Brain pericyte (primary cell): Measurements from ENCODE around the gene HGF.
"Not testable (repeated sequence)": the region's sequence is repeated elsewhere in the genome, so short reads cannot be mapped to it uniquely, and the experiment has no call there.

Experiments used
- DNase-seq: peaks from one replicate; pipeline ENCODE4 v3.0.0-alpha.2; 2012; ENCODE audit warnings: low read depth, low spot score

The HGF gene

GRCh38 chr7:81722250-81722649 lies 47.6 kb downstream of the HGF start:
- DNase-seq = not testable (repeated sequence)

- DNase-seq = no peak
These were observed 48.4 kb downstream of the HGF start for GRCh38 chr7:81721437-81721836.

DNA sequence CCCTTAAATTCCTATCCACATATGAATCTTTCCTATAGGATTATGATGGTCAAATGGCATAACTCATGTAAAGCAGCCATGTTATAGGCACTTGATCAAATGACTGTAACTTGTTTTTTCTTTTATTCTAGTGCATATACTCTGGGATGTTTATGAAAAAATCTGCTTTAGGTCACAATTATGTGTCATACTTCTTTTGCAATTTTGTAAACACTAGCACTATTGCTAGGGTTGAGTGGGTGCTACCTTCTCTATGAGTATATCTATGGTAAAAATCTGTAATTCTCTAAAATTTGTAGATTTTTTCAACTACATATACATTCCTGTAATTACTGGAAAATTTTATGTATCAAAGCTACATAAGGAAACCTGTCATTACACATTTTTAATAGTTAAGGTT lies 50.0 kb downstream of the HGF start:
- DNase-seq = no peak

GRCh38 chr7:81715984-81716588 lies 53.8 kb downstream of the HGF start:
- DNase-seq = peak; percentile 26

DNA sequence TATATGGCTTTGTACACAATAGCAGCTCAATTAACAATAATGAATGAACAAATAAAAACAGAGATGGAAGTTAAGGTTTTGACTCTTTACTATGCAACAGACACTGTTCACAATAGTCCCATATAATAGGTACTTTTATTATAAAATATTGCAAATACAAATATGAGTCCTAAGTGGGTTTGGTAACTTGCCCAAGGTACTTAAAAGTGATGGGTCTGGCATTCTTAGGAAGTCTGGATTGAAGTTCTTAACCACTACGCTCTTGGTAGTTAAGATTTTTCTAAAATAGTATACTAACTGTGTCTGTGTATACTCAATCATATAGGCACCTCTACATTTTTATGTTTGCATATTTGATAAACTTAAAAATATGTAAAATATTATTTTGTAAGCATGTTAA lies 55.5 kb downstream of the HGF start:
- no peak for DNase-seq

- DNase-seq = no peak
These were observed 59.1 kb downstream of the HGF start for GRCh38 chr7:81710751-81711150.

DNA sequence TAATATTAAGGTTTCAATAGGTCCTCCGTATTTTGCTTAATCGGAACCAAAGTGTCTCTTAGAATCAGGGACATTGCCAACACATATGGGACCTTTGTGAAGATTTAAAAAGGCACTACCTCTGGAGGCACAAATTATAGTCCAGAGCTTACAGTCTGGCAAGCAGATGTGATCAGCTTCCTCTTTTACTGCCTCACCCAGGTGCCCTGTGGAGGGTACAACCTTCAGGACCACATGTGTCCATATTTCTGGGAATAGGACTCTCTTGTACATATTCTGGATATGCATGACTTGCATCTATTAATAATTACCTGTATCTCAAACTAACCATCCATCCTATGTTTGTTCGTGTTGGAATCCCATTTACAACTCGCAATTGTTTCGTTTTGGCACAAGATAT lies 60.0 kb downstream of the HGF start:
- no peak for DNase-seq

DNA sequence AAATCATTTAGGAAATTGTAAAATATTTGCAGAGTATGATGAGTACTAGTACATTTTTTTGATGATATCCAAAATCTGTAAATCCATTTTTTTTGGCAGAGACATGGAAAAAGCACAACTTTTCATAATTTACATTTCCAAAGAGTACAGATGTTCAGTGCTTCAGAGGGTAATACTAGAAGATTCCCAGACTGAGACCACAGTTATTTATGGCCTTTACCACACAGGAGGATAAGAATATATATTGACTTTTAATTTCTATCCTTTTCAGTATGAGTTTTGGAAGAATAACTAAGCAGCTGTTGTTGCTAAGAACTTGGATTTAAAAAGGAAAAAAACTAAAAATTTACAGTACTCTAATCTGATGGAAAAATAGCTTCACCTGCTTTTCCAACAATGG lies 61.9 kb downstream of the HGF start:
- DNase-seq = no peak

GRCh38 chr7:81707196-81707595 lies 62.7 kb downstream of the HGF start:
- DNase-seq = no peak

DNA sequence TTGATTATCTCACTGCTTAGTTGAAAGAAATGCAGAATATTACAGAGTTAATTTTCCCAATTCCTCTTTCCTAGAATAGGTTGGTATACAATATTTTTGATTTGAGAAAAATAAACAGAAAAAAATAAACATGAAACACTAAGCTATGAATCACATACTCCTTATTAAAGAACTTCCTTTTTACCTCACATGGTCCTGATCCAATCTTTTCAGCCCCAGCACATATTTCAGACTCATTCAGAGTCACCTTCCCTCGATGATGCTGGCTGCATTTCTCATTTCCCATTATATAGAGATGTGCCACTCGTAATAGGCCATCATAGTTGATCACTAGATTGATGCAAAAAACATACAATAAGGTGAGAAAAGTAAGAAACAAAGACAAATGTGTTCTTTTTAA lies 64.6 kb downstream of the HGF start:
- DNase-seq = no peak

DNA sequence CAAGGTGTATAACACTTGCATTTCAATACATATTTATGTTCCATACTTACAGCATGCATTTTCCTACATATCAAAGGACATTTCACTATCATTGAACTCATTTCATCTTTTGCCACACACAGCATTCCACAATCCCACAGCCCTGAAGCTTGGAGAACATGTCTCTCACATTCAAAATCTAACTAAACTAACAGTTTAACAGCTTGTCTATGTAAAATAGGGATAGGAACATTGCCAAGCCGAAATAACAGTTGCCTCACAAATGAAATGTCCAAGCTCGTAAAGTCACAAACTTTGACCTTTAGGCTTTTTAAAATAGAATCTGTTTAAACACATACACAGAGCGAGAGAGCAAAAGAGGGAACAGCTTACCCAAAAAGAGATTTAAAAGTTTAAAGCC lies 65.3 kb downstream of the HGF start:
- DNase-seq = no peak

DNA sequence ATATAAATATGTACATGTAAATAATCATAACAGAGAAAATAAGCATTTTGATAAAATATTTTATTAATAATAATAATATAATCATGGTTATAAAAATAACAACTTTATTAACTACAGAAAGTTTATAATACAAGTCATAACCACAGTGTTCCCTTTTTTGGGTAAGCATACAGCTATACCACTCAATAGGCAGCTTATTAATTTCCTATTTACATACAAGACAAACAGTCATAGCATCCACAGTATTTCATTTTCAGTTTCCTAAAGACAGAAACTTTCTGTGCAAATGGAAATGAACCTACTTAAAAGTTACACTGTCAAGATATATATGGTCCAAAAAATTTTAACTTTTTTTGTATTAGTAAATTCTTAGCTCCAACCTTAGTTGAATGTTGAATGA lies 70.9 kb downstream of the HGF start:
- no peak for DNase-seq

DNA sequence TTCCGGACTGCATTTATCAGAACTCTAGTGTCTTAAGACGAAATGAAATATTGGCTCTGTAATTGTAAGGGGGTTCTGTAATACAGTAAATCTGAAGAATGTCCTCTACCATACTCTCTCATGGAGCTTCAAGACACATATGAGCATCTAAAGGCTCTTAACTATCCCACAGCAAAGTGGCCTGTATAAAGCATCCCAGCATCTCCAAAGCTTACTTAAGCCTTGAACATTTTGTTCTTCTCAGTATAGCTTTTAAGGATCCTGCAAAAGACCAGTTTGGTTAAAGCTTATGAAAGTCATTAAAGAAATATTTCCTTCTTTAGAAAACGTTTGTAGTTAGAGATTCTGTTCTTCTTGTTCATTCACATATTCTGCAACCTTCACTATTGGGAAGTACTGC lies 75.1 kb downstream of the HGF start:
- DNase-seq = no peak

GRCh38 chr7:81693894-81694293 lies 76.0 kb downstream of the HGF start:
- no peak for DNase-seq

- DNase-seq = no peak
These were observed 76.8 kb downstream of the HGF start for GRCh38 chr7:81693080-81693479.

DNA sequence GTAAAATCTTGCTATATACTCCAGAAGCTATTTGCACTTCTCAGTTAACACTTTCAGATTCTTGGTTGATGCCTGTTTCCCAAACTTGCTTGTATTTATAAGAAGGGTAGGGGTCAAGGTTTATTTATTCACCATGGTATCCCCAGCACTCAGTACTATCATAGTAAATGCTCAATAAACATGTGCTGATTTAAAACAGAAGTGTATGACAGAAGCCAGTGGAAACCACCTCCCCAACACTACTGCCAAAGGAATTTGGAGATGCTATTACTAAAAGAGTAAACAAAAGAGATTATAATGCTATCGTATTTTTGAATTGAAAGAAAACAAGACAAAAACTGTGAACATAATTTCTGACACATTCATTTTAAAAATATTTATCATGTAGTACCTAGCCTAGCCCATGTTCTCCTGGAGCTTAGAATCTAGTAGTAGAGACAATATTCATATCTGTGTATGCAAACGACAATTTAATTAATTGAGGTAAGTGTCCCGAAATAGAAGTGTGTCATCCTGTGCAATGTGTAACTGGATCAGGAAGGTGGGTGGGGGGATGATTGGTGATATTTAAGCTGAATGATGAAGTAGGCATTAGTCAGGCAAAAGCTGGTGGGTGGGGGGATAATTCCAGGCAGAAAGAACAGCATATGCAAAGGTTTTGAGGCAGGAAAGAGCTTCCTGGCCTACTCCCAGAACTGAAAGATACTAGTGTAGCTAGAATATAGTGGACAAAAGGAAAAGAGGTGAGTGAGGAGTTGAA lies 77.5 kb downstream of the HGF start:
- no peak for DNase-seq

DNA sequence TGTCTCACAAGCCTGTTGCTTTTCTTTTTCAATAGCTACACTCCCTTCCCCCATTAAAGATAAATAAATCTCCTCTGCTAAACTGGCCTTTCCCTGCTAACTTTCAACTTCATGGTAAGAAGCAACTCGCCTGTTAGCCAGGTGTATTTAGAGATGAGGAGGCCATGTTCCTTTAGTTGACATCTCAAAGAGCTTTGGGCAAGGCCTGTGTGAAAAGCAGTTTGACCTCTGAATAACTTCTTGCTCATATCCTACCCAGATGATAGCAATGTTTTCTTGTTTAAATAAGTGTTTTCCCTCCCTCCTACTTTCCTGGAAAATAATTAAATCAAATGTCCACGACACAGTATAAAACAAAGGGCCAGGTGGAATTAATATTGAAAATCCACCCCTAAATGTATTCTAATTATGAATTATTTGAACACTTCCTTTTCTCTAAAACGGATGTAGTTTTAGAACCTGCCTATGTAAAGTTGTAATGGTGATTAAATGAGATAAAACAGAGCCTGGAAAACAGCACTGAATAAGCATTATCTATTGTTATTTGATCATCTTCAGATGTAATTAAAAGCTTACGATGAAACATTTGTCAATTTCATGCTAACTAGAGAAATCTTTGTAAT lies 78.5 kb downstream of the HGF start:
- DNase-seq = no peak

DNA sequence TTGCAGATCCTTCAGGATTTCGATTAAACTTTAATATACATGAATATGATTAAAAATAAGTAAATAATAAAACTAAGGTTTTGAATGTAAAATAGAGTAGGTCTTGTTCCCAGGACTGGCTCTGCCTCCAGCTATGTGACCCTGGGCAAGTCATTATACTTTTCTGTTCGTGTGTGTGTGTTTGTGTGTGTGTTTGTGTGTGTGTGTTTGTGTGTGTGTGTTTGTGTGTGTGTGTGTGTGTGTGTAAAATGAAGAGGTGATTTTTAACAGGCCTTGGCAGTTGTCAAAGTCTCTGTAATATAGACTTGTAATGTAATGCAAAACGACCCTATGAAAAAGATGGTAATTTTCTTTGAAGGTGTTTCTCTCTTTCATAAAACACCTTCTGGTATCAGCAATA lies 79.2 kb downstream of the HGF start:
- no peak for DNase-seq

DNA sequence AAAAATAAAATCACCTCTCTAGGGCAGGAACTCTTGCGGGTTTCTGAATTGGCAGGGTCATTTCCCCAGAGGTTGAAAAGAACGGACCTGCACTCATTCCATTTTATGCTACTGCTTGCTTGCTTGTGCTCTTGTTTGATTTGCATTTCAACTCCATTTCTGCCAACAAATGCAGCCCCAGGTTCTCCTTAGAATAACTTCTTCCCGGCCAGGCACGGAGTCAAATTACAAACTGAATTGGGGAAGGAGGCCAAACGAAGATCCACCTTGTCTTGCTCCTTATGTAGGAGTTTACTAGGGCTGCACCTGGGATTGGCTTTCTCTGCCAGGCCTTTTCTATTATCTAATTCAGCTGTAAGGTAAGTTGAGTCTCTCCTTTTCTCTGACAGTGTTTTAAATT lies 79.6 kb downstream of the HGF start:
- no peak for DNase-seq

- no peak for DNase-seq
These were observed 81.0 kb downstream of the HGF start for GRCh38 chr7:81688622-81689411.

DNA sequence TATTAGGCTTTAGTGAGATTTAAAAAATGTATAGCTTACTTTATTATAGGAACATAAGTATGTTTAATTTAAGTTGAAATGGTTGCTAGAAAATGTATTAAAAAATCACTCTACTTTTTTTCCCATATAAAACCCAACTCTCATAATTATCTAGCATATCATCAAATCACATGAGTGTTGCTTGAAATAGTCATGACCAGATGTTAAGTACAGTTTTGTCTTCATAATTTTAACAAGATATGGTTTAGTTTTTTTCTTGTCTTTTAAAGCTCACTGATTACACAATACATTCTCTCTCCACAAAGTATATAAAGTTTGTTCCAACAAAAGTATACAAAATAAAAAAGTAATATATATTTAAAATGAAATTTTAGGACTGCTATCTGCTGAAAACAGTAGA lies 82.8 kb downstream of the HGF start:
- no peak for DNase-seq

GRCh38 chr7:81685270-81685868 lies 84.5 kb downstream of the HGF start:
- DNase-seq = no peak
